Lung microvascular endothelial cell (primary cell): ENCODE results near the gene VAV3. TPM values are rescaled to one million over a fixed set of nuclear protein-coding genes. Genes with fewer than 3 reads are reported as not detected.

Experiments used
- DNase-seq, 2 donors: peaks; one replicate each; pipeline versions ENCODE4 v3.0.0 to v3.0.0-alpha.2; 2010; ENCODE audit warnings: low read depth in 2 of 2
- total RNA-seq: library from RNA; depleted of rRNA; stranded (reverse); fragments of >200 nt; gene quantifications from 2 replicates; pipeline ENCODE4 v1.2.1, GENCODE V29; 2014

Gene VAV3
- total RNA-seq, 1 donor from 2014 or later: 59.1 TPM

GRCh38 chr1:107936498-107937481 lies 28.2 kb downstream of the VAV3 start:
- DNase-seq: peak; percentile 50 to 87

- no peak for DNase-seq
Observed at GRCh38 chr1:107935396-107936064, 29.4 kb downstream of the VAV3 start.

GRCh38 chr1:107934578-107934977 lies 30.4 kb downstream of the VAV3 start:
- DNase-seq: no peak

- DNase-seq: no peak
Observed at GRCh38 chr1:107933736-107934135, 31.2 kb downstream of the VAV3 start.

- no peak for DNase-seq
Observed at GRCh38 chr1:107930292-107930691, 34.7 kb downstream of the VAV3 start.

- DNase-seq: no peak
Observed at GRCh38 chr1:107927820-107928219, 37.2 kb downstream of the VAV3 start.

GRCh38 chr1:107926436-107927080 lies 38.4 kb downstream of the VAV3 start:
- DNase-seq: no peak

GRCh38 chr1:107925565-107925964 lies 39.4 kb downstream of the VAV3 start:
- no peak for DNase-seq

- peak in 1 of 2 donors; percentile 24 for DNase-seq
Observed at GRCh38 chr1:107920999-107921398, 44.0 kb downstream of the VAV3 start.

GRCh38 chr1:107920561-107920960 lies 44.4 kb downstream of the VAV3 start:
- DNase-seq: no peak

- no peak for DNase-seq
Observed at GRCh38 chr1:107919953-107920352, 45.0 kb downstream of the VAV3 start.

GRCh38 chr1:107914119-107914765 lies 50.7 kb downstream of the VAV3 start:
- no peak for DNase-seq

- no peak for DNase-seq
Observed at GRCh38 chr1:107912656-107913055, 52.3 kb downstream of the VAV3 start.

GRCh38 chr1:107900090-107900945 lies 64.7 kb downstream of the VAV3 start:
- no peak for DNase-seq

- no peak for DNase-seq
Observed at GRCh38 chr1:107899655-107900054, 65.3 kb downstream of the VAV3 start.

- no peak for DNase-seq
Observed at GRCh38 chr1:107897438-107898345, 67.3 kb downstream of the VAV3 start.

GRCh38 chr1:107896936-107897335 lies 68.0 kb downstream of the VAV3 start:
- no peak for DNase-seq

GRCh38 chr1:107896401-107896800 lies 68.6 kb downstream of the VAV3 start:
- DNase-seq: no peak

GRCh38 chr1:107895403-107896191 lies 69.4 kb downstream of the VAV3 start:
- DNase-seq: peak in 1 of 2 donors; percentile 45
